COR-L47 (cell line): ENCODE results near the gene SPATA4.
A peak's percentile ranks its signal among the peaks of the same experiment; 100 is the strongest.
"Not testable (repeated sequence)": the region's sequence is repeated elsewhere in the genome, so short reads cannot be mapped to it uniquely, and the experiment has no call there.

Experiments used
- DNase-seq: peaks from one replicate; lab custom pipeline; 2025; lab: John Stamatoyannopoulos, UW

Gene SPATA4

DNA sequence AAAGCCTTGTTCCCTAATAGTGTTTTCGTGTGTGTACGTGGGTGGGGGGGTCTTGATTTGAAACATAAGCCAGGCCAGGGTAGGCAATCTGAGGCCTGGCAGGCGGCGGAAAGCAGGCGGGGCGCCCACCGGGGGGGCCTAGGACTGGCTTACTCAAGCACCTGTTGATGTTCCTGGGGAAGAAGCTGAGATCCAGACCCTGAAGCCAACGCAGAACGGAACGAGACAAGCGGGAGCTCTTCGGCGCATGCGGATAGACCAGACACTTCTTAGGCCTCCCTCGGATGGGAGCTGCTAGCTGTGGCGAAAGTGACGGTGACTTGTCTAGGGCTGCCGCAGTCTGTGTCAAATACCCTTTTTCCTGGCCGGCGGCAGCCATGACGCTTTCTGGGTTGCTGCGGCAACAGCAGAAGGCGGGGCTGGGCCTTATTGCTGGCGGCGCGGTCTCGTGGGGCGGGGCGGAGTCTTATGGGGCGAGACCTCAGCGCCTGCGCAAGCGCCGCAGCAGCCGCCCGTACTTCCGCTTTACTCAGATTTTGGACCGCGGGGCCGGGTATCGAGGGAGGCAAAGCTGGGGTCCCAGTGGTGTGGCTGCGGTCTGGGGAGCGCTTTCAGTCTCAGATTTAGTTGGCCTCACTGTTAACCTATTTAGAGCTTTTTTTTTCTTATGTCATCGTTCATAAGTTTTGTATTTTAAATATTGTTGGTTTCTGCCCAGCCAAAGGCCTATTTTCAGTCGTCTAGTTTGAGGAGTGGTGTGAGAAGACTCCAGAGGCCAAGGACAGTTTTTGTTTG, at the start of gene SPATA4:
TSS of gene SPATA4 (minus strand) at position 402 of the 795 bp plus-strand sequence. CDS start at position 379, 23 bp downstream.
- DNase-seq: peak; percentile 94

DNA sequence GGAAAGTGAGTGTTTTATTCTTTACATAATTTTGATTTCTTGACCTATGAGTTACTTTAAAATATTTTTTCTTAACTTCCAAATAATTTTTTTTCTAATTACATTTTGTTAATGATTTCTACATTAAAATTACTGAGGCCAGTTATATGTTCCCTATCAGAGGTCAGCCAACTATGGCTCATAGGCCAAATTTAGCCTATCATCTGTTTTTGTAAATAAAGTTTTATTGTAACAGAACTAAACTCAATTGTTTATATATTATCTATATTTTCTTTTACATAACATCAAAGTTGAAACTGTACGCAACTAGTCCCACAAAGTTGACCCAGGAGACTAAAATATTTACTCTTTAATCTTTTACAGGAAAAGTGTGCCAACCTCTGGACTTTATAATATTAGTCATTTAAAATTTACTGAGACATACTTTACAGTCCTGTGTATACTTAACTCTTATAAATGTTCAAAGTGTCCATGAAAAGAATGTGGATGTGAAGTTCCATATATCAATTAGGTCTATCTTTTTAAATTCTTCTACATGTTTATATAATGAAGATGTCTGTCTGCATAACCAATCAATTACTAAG, 47.5 kb upstream of the SPATA4 start:
- no peak for DNase-seq

DNA sequence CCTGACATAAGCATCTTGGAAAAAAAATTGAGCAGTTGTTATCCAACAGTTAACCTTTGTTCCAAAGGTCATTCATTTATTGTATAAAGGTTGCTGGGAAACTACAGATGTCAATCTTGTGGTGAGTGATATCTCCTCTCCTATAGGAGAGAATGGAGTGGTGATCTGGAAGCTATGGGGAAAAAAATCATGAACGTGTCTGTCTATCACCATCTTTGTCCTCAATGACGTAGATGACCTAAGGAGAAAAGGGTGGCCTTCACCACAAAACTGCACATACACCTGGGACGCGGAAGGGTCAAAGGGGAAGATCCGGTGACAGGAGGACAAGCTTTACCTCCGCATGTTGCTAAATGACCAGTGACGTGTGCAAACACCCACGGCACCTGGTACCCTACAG, 46.3 kb upstream of the SPATA4 start:
- no peak for DNase-seq

DNA sequence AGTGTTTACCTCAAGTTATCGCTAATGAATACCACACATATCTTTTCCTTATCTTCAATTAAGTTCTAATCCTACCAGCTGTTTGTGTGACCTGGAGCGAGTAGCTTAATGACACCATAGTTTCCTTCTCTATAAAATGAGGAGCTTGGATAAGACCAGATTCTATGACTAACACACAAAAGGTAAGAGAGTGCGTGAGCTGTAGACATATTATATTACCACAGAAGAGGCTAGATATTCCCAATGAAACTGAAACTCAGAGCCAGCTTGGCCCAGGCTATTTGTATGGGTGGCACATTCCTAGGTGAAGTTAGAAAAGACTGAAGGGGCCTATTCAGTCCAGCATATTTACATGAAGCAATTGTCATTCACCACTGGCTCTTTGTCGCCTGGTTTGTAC, 43.4 kb upstream of the SPATA4 start:
- no peak for DNase-seq

- no peak for DNase-seq
Observed at GRCh38 chr4:176238157-176238610, 42.8 kb upstream of the SPATA4 start.

GRCh38 chr4:176236946-176237345, 41.6 kb upstream of the SPATA4 start:
- no peak for DNase-seq

GRCh38 chr4:176230836-176231235, 35.5 kb upstream of the SPATA4 start:
- no peak for DNase-seq

DNA sequence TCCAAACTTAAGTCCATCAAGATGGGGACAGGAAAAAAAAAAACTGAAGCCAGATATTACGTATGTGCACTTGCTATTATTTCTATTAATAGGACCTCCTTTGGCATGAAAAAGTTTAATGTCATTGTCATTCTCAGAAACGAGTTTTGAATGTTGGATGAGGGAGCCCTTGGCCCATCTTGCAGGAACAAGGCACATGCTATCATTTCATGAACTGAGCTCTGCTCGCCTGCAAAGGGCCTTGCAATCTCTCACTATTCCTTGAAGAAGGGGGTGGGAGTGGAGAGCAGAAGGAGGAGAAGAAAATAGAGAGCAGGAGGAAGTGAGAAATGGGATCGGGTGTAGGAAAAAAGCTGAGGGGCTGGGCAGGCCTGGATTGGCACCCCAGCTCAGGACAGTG, 34.3 kb upstream of the SPATA4 start:
- no peak for DNase-seq

GRCh38 chr4:176226736-176227135, 31.4 kb upstream of the SPATA4 start:
- no peak for DNase-seq

- DNase-seq: no peak
Observed at GRCh38 chr4:176223561-176223960, 28.2 kb upstream of the SPATA4 start.

DNA sequence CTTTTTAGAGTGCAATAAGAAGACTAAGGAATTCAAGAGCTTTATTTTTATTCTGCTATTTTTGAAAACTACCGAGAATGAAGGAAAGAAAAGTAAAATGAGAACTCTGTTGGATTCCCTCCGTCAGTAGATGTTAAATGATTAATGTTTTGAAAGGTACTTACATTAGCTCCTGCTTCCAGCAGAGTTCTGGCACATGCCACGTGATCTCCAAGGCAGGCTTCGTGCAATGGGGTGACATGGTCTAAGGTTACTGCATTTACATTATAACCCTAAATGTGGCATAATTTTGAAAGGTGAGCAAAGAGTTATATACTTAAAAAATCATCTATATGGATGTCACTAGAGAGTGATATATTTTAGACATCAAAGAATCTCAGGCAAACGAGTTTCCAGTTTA, 26.8 kb upstream of the SPATA4 start:
- DNase-seq: no peak

GRCh38 chr4:176217510-176217909, 22.1 kb upstream of the SPATA4 start:
- DNase-seq: no peak

GRCh38 chr4:176212351-176212750, 17.0 kb upstream of the SPATA4 start:
- not testable (repeated sequence) for DNase-seq

GRCh38 chr4:176210579-176211296, 15.4 kb upstream of the SPATA4 start:
- no peak for DNase-seq

DNA sequence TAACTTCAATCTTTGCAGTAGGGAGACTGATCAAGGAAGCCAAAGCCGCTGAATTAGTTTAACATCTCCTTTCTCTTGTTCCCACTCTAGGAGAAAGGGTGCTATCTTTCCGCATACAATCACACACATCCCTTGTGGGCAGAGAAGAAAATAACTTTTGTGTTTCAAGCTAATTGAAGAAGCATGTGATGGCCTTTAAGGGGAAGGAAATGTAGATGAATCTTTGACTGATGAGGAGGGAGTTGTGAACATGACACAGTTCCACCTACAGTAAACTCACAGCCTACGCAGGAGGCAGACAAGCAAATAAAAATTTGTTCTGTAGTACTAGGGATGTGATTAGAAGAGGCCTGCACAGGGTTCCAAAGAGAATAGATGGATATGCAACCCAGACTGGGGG, 14.7 kb upstream of the SPATA4 start:
- no peak for DNase-seq

DNA sequence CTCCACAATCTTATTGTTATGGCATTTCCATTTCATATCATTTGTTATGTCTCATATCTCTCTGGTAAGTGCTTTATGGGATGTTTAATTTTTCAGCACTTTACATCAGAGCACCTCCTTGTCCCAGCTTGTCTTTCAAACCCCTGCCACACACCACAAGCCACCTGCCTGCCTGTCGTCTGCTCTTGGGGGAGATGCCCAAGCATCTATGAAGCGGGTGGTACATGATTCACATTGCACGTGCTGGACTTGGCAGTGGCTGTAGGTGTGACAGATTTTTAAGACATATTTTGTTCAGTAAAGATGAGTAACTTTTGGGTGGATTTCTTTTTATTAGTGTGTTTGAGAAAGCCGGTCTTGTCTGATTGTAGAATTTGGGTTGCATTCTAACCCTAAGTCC, 14.2 kb upstream of the SPATA4 start:
- DNase-seq: no peak

GRCh38 chr4:176207839-176208238, 12.5 kb upstream of the SPATA4 start:
- DNase-seq: no peak

DNA sequence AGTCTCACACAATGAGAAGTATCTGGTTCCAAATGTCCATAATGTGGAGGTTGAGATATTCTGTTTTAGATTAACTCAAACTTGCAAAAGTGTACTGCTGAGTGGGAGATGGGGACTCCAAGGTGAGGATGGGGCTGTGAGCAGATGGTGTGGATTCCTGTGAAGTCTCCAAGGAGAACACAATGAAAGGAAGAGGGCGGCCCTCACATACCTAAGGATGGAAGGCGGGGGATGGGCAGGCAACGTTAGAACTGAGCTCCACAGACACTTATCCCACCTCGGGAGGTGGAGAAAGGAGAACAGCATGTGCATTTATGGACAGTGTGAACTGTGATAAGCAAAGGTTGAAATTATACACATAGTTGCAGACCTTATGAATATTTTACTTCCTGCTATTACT, 9.9 kb upstream of the SPATA4 start:
- DNase-seq: no peak

DNA sequence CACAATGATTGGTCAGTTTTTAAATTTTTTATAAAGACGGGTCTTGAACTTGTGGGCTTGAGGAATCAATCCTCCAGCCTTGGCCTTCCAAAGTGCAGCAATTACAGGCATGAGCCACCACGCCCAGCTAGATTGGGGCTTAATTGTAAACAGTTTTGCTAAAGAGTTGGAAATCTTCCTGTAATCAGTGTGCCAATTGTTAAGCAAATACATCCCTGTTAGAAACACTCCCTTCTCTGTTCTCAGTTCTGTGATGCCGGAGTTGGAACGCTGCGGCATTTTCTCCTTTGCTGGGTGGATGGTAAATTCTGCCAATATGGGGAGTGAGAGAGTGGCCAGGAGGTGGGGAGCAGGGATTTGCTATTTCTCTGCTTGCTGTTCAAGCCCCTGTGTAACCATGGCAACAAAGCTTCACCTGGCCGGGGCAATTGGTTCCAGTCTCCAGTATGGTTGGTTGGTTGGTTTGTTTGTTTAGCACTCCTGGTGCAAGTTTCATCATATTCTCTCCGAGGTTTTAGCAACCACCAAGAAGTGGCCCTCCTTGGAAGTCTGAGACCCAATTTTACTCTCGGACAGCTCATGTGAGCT, 3.0 kb upstream of the SPATA4 start:
- peak; percentile 78 for DNase-seq

- no peak for DNase-seq
Observed at GRCh38 chr4:176193938-176194337, 1.4 kb downstream of the SPATA4 start.

- no peak for DNase-seq
Observed at GRCh38 chr4:176193126-176193525, 2.3 kb downstream of the SPATA4 start.

DNA sequence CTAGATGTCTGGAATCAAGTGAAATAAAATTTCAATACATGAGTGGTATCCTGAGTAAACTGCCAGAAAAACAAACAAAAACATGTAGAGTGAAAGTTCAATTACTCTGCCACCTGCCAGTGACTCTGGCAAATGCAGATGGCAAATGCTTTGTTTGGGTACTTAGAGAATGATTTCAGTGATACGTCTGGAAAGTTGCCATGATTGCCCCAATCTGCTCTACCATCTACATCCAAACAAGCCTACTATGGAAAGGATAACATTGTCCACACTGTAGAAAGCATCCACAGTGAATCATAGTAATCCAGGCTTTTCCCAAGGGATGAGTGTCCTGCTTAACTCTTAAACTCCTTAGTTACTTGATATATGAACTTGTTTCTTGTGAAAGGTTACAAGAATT, 3.4 kb downstream of the SPATA4 start:
- DNase-seq: peak; percentile 74
